ENCODE measurements around the gene CDH23. TPM values are rescaled to one million over a fixed set of nuclear protein-coding genes. Genes with fewer than 3 reads are reported as not detected.

The CDH23 gene
- total and polyA plus RNA-seq, 10 of the 15 experiments (the other 5 are each of a cell fraction or from before 2014, with no cell fraction given) = 0.09 to 0.40 (median 0.15) TPM; not detected in 1

GRCh38 chr10:71694567-71694968 lies 297.8 kb downstream of the CDH23 start (continued):
- TF ChIP-seq TCF7 (IDR thresholded peaks at IDR 0.05; ENCODE audit: borderline replicate concordance) = no peak
- peak; percentile 75; the same call in 1 of the 2 replicates for TF ChIP-seq ZSCAN29 (IDR thresholded peaks at IDR 0.05)
- no peak for TF ChIP-seq SREBF1 (IDR thresholded peaks at IDR 0.05; ENCODE audit: low read length)
- TF ChIP-seq IKZF1 (conservative IDR thresholded peaks at IDR 0.05) = peak; percentile 98
- no peak for TF ChIP-seq HDAC6 (IDR thresholded peaks at IDR 0.05; ENCODE audit: unreplicated experiment)
- TF ChIP-seq BHLHE40 (IDR thresholded peaks at IDR 0.05; ENCODE audit: borderline replicate concordance in 1 of 2, low read depth in 2 of 2, low read length in 1 of 2) = peak; percentile 77 to 80
- 0 out of 2 replicates have a peak, but pooled peaks have one; percentile 73 for TF ChIP-seq STAT1 (conservative IDR thresholded peaks at IDR 0.05)
- no peak for TF ChIP-seq PML (IDR thresholded peaks at IDR 0.05; ENCODE audit: low read length)
- TF ChIP-seq, protein P1, sequence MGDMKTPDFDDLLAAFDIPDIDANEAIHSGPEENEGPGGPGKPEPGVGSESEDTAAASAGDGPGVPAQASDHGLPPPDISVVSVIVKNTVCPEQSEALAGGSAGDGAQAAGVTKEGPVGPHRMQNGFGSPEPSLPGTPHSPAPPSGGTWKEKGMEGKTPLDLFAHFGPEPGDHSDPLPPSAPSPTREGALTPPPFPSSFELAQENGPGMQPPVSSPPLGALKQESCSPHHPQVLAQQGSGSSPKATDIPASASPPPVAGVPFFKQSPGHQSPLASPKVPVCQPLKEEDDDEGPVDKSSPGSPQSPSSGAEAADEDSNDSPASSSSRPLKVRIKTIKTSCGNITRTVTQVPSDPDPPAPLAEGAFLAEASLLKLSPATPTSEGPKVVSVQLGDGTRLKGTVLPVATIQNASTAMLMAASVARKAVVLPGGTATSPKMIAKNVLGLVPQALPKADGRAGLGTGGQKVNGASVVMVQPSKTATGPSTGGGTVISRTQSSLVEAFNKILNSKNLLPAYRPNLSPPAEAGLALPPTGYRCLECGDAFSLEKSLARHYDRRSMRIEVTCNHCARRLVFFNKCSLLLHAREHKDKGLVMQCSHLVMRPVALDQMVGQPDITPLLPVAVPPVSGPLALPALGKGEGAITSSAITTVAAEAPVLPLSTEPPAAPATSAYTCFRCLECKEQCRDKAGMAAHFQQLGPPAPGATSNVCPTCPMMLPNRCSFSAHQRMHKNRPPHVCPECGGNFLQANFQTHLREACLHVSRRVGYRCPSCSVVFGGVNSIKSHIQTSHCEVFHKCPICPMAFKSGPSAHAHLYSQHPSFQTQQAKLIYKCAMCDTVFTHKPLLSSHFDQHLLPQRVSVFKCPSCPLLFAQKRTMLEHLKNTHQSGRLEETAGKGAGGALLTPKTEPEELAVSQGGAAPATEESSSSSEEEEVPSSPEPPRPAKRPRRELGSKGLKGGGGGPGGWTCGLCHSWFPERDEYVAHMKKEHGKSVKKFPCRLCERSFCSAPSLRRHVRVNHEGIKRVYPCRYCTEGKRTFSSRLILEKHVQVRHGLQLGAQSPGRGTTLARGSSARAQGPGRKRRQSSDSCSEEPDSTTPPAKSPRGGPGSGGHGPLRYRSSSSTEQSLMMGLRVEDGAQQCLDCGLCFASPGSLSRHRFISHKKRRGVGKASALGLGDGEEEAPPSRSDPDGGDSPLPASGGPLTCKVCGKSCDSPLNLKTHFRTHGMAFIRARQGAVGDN (IDR thresholded peaks at IDR 0.05) = peak; percentile 60
- TF ChIP-seq CBFB (IDR thresholded peaks at IDR 0.05; ENCODE audit: low read depth) = peak; percentile 65
- peak; percentile 59 to 95; a peak in 3 of 4 replicates for TF ChIP-seq EP300 (IDR thresholded peaks at IDR 0.05; ENCODE audit: borderline replicate concordance in 1 of 2, control insufficient read depth in 1 of 2, low read depth in 2 of 2, low read length in 2 of 2)
- peak; percentile 84 for TF ChIP-seq NFIC (IDR thresholded peaks at IDR 0.05; ENCODE audit: low read depth, low read length)
- no peak for TF ChIP-seq ZBED1 (IDR thresholded peaks at IDR 0.05; ENCODE audit: borderline replicate concordance)
- no peak for TF ChIP-seq SREBF2 (IDR thresholded peaks at IDR 0.05; ENCODE audit: low read length)
- TF ChIP-seq POLR2AphosphoS5 (IDR thresholded peaks at IDR 0.05; ENCODE audit: low read length) = peak; percentile 36; the same call in 1 of the 2 replicates
- peak; percentile 82 for TF ChIP-seq RAD51 (IDR thresholded peaks at IDR 0.05)
- TF ChIP-seq, protein P2, sequence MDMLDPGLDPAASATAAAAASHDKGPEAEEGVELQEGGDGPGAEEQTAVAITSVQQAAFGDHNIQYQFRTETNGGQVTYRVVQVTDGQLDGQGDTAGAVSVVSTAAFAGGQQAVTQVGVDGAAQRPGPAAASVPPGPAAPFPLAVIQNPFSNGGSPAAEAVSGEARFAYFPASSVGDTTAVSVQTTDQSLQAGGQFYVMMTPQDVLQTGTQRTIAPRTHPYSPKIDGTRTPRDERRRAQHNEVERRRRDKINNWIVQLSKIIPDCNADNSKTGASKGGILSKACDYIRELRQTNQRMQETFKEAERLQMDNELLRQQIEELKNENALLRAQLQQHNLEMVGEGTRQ (IDR thresholded peaks at IDR 0.05; ENCODE audit: borderline replicate concordance, low read depth, low read length) = no peak; the same call in 1 of the 2 replicates
- TF ChIP-seq ATF2 (IDR thresholded peaks at IDR 0.05; ENCODE audit: low read length) = peak; percentile 82; the same call in 1 of the 2 replicates
- TF ChIP-seq ATF7 (IDR thresholded peaks at IDR 0.05; ENCODE audit: low read depth) = peak; percentile 74
- peak; percentile 76 for TF ChIP-seq SP1 (IDR thresholded peaks at IDR 0.05; ENCODE audit: low read depth, low read length)
- TF ChIP-seq YBX1 (IDR thresholded peaks at IDR 0.05) = 0 out of 2 replicates have a peak, but pooled peaks have one; percentile 64
- TF ChIP-seq ESRRA (IDR thresholded peaks at IDR 0.05; ENCODE audit: low read length) = no peak
- peak in 1 of 2 experiments; percentile 74; a peak in 1 of 3 replicates for TF ChIP-seq EGR1 (IDR thresholded peaks at IDR 0.05; ENCODE audit: borderline replicate concordance in 1 of 2, low read depth in 2 of 2, low read length in 2 of 2)
- TF ChIP-seq MEF2B (IDR thresholded peaks at IDR 0.05; ENCODE audit: partially characterized antibody, poor library complexity, severe bottlenecking) = peak; percentile 98
- TF ChIP-seq TCF12 (IDR thresholded peaks at IDR 0.05; ENCODE audit: low read depth, low read length) = peak; percentile 93
- TF ChIP-seq CEBPB (IDR thresholded peaks at IDR 0.05; ENCODE audit: borderline replicate concordance in 1 of 2, low read depth in 2 of 2, low read length in 2 of 2) = no peak
- TF ChIP-seq NBN (IDR thresholded peaks at IDR 0.05) = peak; percentile 87
- TF ChIP-seq BCL11A (IDR thresholded peaks at IDR 0.05; ENCODE audit: low read depth, low read length) = peak; percentile 95

All from GM12878 (cell line).